ENCODE results near the gene MAP1LC3B.

- TF ChIP-seq POLR2A (IDR thresholded peaks at IDR 0.05; ENCODE audit: low read length) (no peak), GATA1 (IDR thresholded peaks at IDR 0.05; ENCODE audit: low read depth, low read length) (no peak)
Observed at GRCh38 chr16:87416826-87417527, 24.8 kb downstream of the MAP1LC3B start.
